Fibroblast of skin of right biceps (primary cell): ENCODE measurements around the gene ARMC2.
"Not testable (repeated sequence)": the region's sequence is repeated elsewhere in the genome, so short reads cannot be mapped to it uniquely, and the experiment has no call there.

ENCODE experiments used
- DNase-seq: peaks from one replicate; pipeline ENCODE4 v3.0.0-alpha.2; 2013

Gene ARMC2

DNA sequence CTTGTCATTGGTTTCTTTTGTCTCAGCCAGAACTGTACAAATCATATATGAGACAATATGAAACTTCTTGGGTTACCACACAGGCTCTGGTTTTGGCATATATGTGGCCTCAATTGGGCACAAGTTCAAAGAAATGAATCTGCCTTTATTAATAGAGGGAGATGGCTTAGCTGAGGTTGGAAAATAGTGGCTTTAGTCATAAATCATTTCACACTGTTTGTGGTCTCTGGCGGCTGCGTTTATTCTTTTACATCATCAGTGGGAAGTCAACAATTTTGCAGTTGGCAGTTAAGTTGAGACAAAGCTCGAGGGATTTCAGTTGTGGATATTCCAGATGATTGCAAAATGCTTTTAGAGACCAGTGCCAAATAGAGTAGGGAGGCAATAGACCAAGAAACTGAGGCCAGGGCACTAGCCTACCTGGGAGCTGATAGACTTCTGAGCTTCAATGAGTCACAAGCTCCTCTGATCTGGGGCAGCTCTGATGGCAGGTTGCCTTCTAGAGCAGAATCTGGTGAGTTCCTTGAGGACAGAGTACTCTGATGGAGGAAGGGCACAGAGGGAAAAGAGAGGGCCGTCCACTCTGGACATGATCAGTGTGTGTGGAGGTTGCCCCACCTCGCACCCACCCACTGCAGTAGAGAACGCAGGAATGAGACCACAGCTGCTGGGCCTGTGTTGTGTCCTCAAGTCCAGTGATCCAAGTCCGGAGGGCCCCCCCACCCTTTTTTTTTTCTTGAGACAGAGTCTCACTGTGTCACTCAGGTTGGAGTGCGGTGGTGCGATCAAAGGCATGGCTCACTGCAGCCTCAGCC, 73.5 kb downstream of the ARMC2 start:
- peak; percentile 78 for DNase-seq

DNA sequence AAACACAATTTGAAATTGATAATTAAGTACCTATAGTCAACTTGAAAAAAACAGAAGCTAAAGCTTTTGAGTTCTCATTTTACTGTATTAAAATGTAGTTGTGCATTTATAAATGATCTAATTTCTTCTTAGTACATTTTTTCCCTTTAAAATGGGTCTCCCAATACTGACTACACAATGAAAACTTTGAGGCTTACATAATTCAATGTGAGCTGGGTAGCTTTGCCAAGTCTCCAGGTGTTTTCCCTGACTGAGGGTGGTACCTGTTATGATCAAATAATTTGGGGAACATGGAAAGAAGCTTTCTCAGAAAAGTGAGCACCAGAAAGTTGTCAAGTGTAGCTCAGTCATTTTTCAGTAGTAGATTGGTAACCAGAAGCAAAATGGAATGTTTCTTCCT, 74.3 kb downstream of the ARMC2 start:
- no peak for DNase-seq

DNA sequence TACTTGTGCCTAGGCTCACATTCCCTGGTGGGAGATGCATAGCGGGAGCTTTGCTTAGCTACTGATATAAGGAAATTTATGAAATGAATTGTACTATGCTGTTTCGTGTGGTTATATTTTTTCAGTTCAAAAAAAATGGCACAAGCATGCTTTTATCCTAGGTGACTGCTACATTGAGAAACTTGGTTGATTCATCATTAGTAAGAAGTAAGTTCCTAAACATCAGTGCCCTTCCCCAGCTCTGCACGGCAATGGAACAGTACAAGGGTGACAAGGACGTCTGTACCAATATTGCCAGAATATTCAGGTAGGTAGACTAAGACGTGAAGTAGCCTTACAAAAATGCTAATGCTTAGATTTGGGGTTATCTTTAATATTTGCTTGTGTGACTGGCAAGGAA, 79.7 kb downstream of the ARMC2 start:
- DNase-seq: no peak

DNA sequence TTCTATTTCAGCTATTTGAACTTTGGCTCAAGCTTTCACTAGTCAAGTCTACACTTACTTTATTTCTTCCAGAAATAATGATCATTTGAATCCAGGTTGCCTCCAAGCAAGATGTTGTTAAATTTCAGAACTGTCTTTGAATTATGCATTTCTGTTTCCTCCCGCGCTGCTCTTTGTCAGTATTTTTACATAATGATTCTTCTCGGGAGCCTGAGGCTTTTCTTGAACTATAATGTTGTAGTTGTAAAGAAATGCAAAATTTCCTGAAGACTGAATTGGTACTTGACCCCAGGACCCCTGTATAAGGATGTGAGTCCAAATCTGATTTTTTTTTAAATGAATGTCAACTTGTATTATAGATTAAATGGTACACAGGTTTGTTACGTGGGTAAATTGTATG, 80.4 kb downstream of the ARMC2 start:
- DNase-seq: no peak

DNA sequence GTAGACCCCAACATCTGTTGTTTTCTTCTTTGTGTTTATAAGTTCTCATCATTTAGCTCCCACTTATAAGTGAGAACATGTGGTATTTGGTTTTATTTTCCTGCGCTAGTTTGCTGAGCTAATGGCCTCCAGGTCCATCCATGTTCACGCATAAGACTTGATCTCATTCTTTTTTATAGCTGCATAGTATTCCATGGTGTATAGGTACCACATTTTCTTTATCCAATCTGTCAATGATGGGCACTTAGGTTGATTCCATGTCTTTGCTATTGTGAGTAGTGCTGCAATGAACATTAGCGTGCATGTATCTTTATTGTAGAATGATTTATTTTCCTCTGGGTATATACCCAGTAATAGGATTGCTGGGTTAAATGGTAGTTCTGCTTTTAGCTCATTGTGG, 82.9 kb downstream of the ARMC2 start:
- not testable (repeated sequence) for DNase-seq

DNA sequence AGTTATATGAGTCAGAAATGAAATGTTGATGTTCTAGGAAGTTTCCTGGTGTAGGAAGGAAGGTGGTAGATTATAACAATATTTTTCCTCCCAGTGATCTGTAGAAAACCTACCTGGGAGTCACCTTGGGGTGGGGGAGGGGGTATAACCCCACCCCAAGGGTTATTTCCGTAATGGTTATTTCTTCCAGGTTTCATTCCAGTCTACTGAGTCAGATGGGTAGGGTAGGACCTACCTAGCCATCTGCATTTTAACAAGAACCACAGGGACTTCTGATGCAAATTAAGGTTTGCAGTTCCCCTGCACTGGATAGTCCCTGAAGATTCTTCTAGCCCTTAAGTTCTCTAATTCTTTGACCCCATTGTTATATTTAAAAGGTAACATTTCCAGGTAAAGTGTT, 88.9 kb downstream of the ARMC2 start:
- DNase-seq: no peak

DNA sequence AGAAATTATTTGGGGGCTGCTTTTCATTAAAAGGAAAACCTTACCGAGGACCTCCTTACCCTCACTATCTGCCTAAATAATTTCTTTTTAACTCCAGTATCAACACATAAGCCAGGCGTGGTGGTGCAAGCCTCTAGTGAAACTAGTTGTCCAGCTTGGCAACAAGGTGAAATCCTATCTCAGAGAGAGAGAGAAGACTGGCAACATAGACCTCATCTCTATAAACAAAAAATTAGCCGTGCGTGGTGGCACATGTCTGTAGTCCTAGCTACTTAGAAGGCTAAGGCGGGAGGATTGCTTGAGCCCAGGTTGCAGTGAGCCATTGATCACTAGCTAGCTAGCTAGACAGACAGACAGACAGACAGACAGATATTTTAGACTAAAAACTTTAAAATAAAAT, 92.5 kb downstream of the ARMC2 start:
- no peak for DNase-seq

DNA sequence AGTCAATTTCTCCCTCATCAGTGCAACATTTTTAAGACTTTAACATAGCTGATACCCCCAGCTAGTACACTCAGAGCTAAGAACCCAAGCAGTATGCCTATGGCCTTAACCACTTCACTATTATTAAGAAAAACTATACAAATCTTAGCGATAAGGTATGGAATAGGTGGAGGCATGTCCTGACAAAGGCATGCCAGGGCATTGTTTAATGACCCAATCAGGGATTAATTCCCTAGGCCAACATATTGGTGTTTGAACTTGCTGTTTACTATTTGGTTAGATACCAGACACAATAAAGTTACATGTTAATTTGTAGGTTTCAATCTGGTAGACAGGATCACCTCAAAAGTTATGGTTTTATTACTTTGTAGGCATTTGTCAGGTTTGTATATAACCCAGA, 93.1 kb downstream of the ARMC2 start:
- no peak for DNase-seq

DNA sequence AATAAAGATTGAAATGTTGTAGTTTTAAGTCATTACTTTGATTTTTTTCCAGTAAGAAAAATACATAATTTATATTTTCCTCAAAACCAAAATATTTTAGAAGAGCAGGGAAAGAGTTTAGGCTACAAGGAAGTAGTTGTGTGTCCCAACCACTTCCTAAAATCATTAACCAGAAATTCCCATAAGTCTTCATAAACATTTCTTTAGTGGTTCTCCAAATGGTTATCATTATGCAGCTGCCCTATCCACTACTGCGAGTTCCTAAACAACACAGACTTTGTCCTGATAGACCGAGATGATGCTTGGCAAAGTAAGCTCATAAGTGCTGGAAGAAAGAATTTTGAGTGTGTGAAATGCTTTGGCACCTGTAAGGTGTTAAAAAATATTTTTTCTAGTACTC, 93.6 kb downstream of the ARMC2 start:
- DNase-seq: no peak

DNA sequence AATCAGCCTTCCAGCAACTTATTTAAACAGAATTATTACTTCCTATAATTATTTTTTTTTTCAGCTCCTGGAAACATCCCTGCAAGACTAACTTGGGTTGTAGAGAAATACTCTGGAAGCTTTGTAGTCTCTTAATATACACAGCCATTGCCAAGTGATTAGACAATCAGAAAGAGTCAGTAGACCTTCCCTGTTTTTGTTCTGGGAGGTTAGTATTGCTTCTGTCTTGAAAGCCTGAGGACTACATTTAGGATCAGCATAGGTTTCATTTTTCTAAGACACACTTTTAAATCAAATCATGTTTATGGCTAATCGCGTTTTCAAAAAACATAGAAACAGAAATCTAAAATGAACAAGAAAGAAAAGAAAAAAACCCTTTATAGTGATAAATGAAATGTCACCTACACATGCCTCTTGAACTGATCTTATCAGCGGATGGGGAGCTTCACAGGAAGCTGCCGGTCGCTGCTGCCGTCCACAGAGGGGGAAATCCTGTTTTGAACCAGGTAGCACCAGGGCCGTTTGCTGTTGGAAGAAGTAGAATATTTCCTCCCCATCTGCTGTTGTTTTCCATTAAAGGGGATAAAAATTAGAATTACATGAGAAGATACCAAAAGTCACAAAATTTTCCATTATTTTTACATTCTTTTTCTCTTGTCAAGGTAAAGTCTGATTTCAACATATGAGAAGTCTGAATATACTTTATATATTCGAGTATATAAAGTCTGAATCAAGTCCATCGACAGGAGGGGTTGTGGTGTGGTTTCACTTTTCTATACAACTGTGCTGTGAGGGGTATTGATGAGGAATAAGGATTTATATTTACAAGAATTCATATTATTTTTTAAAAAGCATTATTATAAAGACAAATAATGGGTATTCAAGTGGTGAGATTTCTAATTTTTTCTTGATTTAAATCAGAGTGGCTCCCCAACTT, 94.6 kb downstream of the ARMC2 start:
- DNase-seq: no peak

DNA sequence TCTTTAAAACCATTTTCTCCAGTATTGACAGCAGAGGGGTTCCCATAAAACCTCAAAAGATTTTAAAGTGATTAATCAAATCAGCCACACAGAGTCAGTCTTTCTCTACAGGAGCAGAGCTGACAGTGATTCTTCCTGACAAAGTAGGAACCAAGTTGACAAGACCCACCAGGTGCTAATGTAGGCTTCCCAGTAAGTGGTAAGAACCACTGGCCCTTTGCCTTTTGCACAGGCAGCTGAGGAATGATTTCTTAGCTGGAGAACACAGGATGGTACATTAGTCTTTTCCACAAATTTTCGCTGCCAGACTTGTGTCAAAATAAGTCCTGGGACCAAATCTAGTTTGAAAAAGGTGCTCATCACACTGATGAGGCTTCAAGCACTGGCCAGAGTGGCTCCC, 95.8 kb downstream of the ARMC2 start:
- no peak for DNase-seq

DNA sequence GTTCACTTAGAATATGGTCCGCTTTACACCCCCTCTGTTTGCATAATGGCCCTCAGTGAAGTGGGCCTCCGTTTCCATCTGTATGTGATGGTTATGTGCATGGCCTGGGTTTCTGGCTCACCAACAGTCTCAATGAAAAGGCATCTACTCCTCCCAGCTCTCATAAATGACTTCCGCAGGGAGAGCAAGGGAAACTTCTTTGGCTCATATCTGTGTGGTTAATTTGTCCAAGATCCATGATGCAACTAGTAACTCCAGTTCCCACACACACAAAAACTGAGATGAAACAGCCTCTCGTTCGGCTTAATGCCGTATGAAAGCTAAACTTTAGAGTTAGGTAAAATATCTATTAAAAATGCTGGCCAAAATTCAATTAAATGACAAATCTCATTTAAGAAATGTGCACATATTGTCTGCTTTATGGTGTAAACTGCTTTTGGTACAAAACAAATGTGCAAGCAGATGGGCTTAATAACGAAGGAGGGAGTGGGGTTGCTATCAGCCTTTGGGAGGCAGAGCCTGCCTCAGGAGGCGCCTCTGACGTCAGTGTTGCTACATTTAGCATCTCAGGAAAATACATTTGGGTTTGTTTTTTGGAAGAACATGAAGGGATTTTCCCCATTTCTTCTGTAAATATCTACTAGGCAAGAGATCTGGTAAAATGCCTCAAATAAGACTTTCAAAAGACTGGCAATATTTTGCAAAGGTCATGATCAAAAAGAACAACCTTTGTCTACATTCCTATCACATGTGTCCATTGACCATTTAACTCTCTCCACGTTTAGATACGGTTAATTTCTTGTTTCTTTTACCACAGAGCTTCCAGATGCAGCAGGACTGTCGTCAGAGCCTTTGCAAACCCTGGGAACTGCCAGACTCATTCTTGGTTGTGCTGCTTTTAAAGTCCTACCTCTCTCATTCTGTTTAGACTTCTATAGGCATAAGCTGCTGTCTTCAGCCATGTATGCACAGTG, 96.8 kb downstream of the ARMC2 start:
- peak; percentile 90 for DNase-seq

DNA sequence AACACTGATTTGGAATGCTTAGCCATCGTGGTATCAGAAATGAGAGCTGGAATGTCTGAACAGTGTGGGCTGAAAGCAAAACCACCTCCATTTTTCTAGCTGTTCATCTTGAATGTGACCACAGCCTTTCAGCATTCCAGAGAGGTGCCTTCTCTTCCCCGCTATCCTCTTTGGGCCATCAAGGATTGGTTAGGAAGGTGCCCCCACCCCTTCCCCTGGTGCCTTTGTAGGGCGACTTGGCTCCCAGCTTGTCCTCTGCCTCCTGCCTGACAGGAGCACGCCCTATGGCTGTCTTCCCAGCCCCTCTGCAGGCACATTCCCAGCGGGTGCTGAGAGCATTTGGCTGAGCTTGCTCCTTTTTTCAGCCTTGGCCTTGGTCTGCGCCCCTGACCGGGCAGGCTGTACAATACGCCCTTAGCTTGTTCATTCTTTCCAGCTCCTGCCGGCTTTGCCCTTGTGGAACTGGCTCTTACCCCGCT, 97.5 kb downstream of the ARMC2 start:
- no peak for DNase-seq

DNA sequence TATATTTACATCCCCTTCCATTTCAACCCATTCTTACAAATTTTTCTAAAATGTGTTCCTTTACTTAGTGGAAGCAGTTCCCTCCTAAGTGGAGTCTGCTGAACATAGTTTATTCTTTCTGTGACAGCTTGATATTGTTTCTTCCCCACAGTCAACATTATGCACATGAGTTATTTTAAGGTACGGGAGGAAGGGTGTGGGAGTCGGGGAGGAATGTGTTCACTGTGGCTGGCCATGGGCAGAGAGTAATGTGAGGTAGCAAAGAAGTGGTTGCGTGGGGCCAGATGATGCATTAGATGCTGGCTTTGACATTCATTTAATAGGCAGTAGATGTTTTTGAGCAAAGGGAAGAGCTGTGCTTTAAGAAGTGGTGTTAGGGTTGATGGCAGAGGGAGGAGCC, 98.5 kb downstream of the ARMC2 start:
- no peak for DNase-seq

DNA sequence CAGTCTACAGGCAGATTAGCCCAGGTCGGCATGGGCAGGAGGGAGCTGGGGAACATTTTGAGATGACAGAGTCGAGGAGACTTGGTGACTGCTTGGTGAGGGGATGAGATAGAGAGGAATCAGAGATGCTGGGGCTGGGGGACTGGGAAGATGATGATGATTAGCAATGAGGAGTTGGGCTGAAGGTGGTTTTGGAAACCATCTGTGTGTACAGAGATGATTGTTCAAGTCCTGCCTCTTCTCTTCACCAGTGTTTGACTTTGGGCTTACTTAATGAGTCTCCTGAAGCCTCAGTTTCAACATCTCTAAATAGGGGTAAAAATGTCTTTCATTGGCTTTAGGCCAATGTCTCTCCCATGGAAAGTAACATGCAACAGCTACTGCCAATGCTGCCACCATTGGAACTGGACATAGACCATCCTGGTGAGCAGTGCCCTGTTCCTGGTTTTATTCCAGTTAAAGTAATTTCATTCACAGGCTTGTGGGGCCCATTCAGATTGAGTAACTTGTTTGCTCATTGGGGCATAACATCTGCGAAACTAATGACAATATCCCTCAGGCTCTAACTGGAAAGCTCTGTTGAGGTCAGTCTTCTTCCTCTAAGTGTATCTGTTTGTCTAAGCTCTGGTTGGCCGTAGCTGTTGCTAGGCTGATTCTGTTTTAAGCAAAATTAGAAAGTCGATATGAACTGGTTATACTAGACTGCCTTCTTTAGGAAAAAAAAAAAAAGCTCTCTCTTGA, 99.1 kb downstream of the ARMC2 start:
- peak; percentile 19 for DNase-seq

DNA sequence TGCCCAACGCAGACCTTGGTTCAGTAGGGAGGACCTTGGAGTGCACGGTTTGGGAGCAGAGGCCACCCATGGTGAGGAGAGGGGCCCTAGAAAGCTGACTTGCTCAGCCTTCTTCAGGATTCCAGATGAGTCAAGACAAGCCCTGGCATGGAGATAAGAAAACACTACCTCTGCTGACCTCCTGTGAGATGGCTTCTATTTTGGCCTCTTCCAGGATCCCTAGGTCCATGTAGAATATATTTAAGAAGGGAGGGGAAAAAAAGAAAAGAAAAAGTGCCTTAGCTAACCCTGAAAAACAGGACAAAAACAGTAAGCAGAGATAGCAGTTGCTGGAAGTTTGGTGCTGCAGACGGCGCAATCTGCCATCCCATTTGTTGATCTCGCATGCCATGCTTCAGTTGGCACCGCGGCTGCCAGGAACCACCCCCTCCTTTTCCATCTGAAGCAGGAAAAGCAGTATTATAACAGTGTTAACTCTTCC, 100.0 kb downstream of the ARMC2 start:
- DNase-seq: no peak

DNA sequence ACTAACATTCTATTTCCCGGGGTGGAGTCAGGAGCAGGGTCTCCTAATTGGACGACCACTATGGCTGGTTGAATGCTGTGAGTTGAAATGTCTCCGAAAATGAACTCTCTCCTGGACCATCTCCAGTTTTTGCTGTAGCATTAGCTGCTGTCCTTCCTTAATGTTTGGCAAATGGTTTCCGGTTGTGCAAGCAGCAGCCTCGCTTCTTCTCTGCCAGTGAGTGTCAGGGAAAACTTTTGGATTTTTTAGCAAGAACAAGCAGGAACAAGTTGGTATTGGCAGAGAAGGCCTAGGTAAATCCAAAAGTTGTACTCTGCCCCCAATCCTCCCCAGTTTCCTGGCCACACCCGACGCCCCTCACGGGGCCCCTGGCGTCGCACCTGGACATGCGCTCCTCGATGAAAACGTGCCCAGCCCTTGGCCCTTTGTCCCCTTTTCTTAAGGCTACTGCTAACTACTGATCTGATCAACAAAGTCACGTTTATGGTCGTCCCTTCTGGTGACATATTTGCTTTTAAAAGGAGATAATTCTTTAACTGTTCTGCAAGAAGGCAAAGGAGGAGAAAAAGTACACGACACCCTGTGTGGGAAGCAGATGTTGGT, 103.2 kb downstream of the ARMC2 start:
- DNase-seq: no peak

DNA sequence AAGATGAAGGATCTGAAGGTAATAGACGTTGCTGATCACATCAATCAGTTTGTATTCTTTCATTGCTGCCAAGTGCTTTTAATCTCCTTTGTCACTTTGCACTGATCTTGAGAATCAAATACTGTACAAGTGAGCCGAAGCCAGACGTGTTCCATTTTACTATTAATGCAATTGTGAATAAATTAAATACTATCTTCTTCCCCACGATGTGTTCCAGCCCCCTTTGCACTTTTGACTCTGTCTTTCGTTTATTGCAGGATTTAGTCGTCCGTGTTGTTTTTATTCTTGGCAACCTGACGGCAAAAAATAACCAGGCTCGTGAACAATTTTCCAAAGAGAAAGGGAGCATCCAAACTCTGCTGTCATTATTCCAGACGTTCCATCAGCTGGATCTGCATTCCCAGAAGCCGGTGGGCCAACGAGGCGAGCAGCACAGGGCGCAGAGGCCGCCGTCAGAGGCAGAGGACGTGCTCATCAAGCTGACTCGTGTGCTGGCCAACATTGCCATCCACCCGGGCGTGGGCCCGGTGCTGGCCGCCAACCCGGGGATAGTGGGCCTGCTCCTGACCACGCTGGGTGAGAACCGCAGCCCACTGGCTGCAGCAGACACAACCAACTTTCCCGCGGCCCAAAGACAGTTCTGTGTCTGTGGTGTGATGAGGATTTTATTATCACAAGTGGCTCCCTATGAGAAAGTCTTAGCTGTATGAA, 104.7 kb downstream of the ARMC2 start:
- DNase-seq: no peak

DNA sequence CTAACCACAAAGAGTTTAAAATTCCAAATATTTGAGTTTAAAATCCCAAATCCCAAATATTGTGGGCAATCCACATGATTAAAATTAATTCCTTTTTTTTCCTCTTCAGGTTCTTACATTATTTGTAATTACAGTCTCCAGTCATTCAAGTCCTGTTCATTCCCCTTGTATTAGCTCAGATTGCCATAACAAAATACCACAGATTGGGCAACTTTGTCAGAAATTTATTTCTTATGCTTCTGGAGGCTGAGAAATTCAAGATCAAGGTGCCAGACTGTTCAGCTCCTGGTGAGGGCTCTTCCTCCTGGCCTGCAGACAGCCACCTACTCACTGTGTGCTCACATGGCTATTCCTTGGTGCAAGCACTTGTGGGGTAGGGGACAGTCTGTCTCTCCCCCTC, 105.5 kb downstream of the ARMC2 start:
- DNase-seq: no peak

DNA sequence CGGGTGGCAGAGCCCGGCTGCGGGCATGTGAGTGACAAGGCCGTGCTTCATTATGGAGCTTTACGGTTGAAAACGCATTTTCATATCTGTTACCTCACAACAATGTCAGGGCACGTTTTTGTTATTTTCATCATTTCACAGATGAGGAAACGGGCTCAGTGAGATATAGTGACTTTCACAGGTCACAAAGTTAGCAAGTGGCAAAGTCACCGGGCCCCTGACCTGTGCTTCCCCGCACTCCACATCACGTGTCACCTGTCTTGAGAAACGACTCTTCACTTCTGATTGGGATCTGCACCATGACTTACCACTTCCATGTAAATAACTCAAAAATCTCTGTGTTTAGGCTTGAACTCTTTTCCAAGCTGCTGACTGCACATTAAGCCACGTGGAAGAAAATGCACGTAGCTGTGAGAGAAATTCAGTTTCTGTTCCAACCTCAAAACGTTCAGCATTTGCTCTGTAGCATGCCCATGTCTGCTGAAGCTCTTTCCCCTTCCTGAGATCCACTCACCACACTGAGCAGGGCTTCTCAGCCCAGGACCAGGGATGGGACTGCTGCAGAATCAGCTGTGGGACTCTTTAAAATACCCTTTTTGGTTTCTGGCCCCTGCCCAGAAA, 107.2 kb downstream of the ARMC2 start:
- DNase-seq: no peak
